HepG2 (cell line): ENCODE data around the gene ASF1B. TPM values are rescaled to one million over a fixed set of nuclear protein-coding genes. Genes with fewer than 3 reads are reported as not detected.
A peak's percentile ranks its signal among the peaks of the same experiment; 100 is the strongest.

Experiments
- ATAC-seq: fragments of 200-7000 bp; cut with Tn5 transposase; 3 replicates; pipeline ENCODE4 v1.9.1; 2020; ENCODE audit warnings: mild to moderate bottlenecking, moderate library complexity
- BruUV-seq: library from RNA; stranded (reverse); fragments of 400-500 nt; replicated peaks from 2 replicates; lab custom pipeline; 2021; lab: Mats Ljungman, UMichigan
- CTCF ChIA-PET: fragments of 300-600 bp; formaldehyde crosslinking; extraction: SDS; loops from one replicate; lab custom pipeline; 2021; ENCODE audit warnings: low total read pairs, inconsistent platforms, low intra/inter-chr PET ratio; lab: Yijun Ruan, JAX
- POLR2A ChIA-PET: fragments of 350-600 bp; sonication (Branson Sonifier 250); formaldehyde crosslinking; loops from one replicate; lab custom pipeline; 2020; ENCODE audit warnings: antibody characterized with exemption, inconsistent platforms; lab: Yijun Ruan, JAX
- DNase-seq: peaks from one replicate; pipeline ENCODE4 v3.0.0-alpha.2; 2015; ENCODE audit warnings: low spot score
- FAIRE-seq: peaks from 3 replicates; lab custom pipeline; 2011; peaks lifted over from hg19 to GRCh38; lab: Jason Lieb, UNC
- H2AFZ ChIP-seq: one replicate; pipeline ENCODE4 v1.6.1; 2011; ENCODE audit warnings: low read length, inconsistent platforms
- H3K27ac ChIP-seq: fragments of 300-600 bp; 3 replicates; pipeline ENCODE4 v1.8.0; 2011; ENCODE audit warnings: mixed run types, mild to moderate bottlenecking, mixed read lengths, low read length, inconsistent platforms; ENCODE audit not compliant: insufficient read depth; ENCODE audit errors: extremely low read length
- H3K27me3 ChIP-seq, 2 experiments: fragments of 200-600 bp in 1 of 2; 2 replicates in 1 of 2; 3 replicates in 1 of 2; pipeline versions ENCODE4 v1.6.0 to v1.8.0; 2011; ENCODE audit warnings: low read length in 2 of 2, mild to moderate bottlenecking in 2 of 2, moderate library complexity in 2 of 2, inconsistent platforms in 1 of 2; ENCODE audit not compliant: insufficient read depth in 2 of 2, control insufficient read depth in 1 of 2
- H3K36me3 ChIP-seq, 2 experiments: fragments of 200-600 bp in 1 of 2; replicated peaks in 1 of 2; 2 replicates in 1 of 2; 3 replicates in 1 of 2; pipeline versions ENCODE4 v1.5.1 to v1.8.0; 2011; ENCODE audit warnings: low read length in 2 of 2, inconsistent platforms in 1 of 2; ENCODE audit not compliant: insufficient read depth in 2 of 2, control insufficient read depth in 1 of 2
- H3K4me1 ChIP-seq: 2 replicates; pipeline ENCODE4 v1.5.1; 2012; ENCODE audit warnings: low read length, inconsistent platforms; ENCODE audit not compliant: insufficient read depth
- H3K4me2 ChIP-seq: 2 replicates; pipeline ENCODE4 v1.6.0; 2011; ENCODE audit warnings: low read depth, low read length, inconsistent platforms
- H3K4me3 ChIP-seq, 3 experiments: fragments of 200-600 bp in 1 of 3; sonication (generic), shearing (Covaris generic) in 1 of 3; replicated peaks in 1 of 3; 2 replicates each; pipeline ENCODE4 v1.5.1; 2011 to 2016; ENCODE audit warnings: low read length in 3 of 3, inconsistent platforms in 2 of 3, low read depth in 2 of 3, mild to moderate bottlenecking in 2 of 3, control low read depth in 1 of 3, mixed read lengths in 1 of 3; ENCODE audit not compliant: insufficient read depth in 1 of 3
- H3K79me2 ChIP-seq: one replicate; pipeline ENCODE4 v1.6.1; 2011; ENCODE audit warnings: low read length, inconsistent platforms; ENCODE audit not compliant: insufficient read depth
- H3K9ac ChIP-seq: 2 replicates; pipeline ENCODE4 v1.6.0; 2011; ENCODE audit warnings: mild to moderate bottlenecking, low read depth, low read length, inconsistent platforms; ENCODE audit not compliant: insufficient read depth
- H3K9me3 ChIP-seq: 2 replicates; pipeline ENCODE4 v1.5.1; 2012; ENCODE audit warnings: mild to moderate bottlenecking, low read length
- H4K20me1 ChIP-seq: 2 replicates; pipeline ENCODE4 v1.6.0; 2011; ENCODE audit warnings: inconsistent platforms, mild to moderate bottlenecking, low read length, moderate library complexity; ENCODE audit not compliant: insufficient read depth
- ARID4A ChIP-seq: sonication (generic); formaldehyde crosslinking; IDR thresholded peaks from 2 replicates; pipeline ENCODE4 v1.5.0; 2020; ENCODE audit warnings: mild to moderate bottlenecking, missing genetic modification reagents, borderline replicate concordance
- EP300 ChIP-seq, 3 experiments: sonication (generic) in 1 of 3; formaldehyde crosslinking in 1 of 3; IDR thresholded peaks; 2 replicates each; pipeline versions ENCODE4 v1.5.1 to v1.6.1; 2011 to 2020; ENCODE audit warnings: low read depth in 2 of 3, low read length in 2 of 3, borderline replicate concordance in 1 of 3, improper control_type of control experiment in 1 of 3, mild to moderate bottlenecking in 1 of 3, missing genetic modification reagents in 1 of 3, moderate library complexity in 1 of 3
- HNRNPLL ChIP-seq: fragments of 200-400 bp; formaldehyde crosslinking; IDR thresholded peaks from 2 replicates; pipeline ENCODE4 v1.6.1; 2017; ENCODE audit warnings: mild to moderate bottlenecking, low read depth, low read length; ENCODE audit not compliant: poor library complexity, severe bottlenecking
- HOXA7 ChIP-seq: sonication (generic); formaldehyde crosslinking; IDR thresholded peaks from 2 replicates; pipeline ENCODE4 v1.8.1; 2022; ENCODE audit warnings: mild to moderate bottlenecking, missing genetic modification reagents, moderate library complexity
- KMT2B ChIP-seq: IDR thresholded peaks from 2 replicates; pipeline ENCODE4 v1.6.1; 2016; ENCODE audit warnings: missing genetic modification reagents, missing compliant biosample characterization
- MAFG ChIP-seq: sonication (generic); formaldehyde crosslinking; IDR thresholded peaks from 2 replicates; pipeline ENCODE4 v1.5.1; 2020; ENCODE audit warnings: mild to moderate bottlenecking, missing genetic modification reagents
- NFATC3 ChIP-seq: sonication (generic); formaldehyde crosslinking; IDR thresholded peaks from 2 replicates; pipeline ENCODE4 v1.5.1; 2020; ENCODE audit warnings: mild to moderate bottlenecking, missing genetic modification reagents
- U2AF1 ChIP-seq: fragments of 200-400 bp; formaldehyde crosslinking; optimal IDR thresholded peaks from 2 replicates; pipeline ENCODE3; 2017; ENCODE audit warnings: mild to moderate bottlenecking, low read depth, low read length
- ZNF282 ChIP-seq: fragments of 450-650 bp; IDR thresholded peaks from 2 replicates; pipeline ENCODE4 v1.6.1; 2018; ENCODE audit not compliant: partially characterized antibody
- ZNF333 ChIP-seq: sonication (generic); formaldehyde crosslinking; IDR thresholded peaks from 2 replicates; pipeline ENCODE4 v1.4.0; 2020; ENCODE audit warnings: mild to moderate bottlenecking, missing genetic modification reagents, borderline replicate concordance
- ZNF460 ChIP-seq: sonication (generic); formaldehyde crosslinking; IDR thresholded peaks from 2 replicates; pipeline ENCODE4 v1.5.1; 2020; ENCODE audit warnings: missing genetic modification reagents, mild to moderate bottlenecking, borderline replicate concordance
- ZNF713 ChIP-seq: sonication (generic); formaldehyde crosslinking; IDR thresholded peaks from 2 replicates; pipeline ENCODE4 v1.4.0; 2020; ENCODE audit warnings: mild to moderate bottlenecking, missing genetic modification reagents
- ZNF766 ChIP-seq: sonication (generic); formaldehyde crosslinking; IDR thresholded peaks from 2 replicates; pipeline ENCODE4 v1.5.0; 2020; ENCODE audit warnings: missing genetic modification reagents, borderline replicate concordance
- ZNF782 ChIP-seq: sonication (generic); formaldehyde crosslinking; IDR thresholded peaks from 2 replicates; pipeline ENCODE4 v1.4.0; 2020; ENCODE audit warnings: missing genetic modification reagents, mild to moderate bottlenecking, borderline replicate concordance
- ZNF883 ChIP-seq: sonication (generic); formaldehyde crosslinking; IDR thresholded peaks from 2 replicates; pipeline ENCODE4 v1.5.1; 2020; ENCODE audit warnings: mild to moderate bottlenecking, missing genetic modification reagents; ENCODE audit errors: not compliant biosample characterization
- WGBS: methylation state at CpG from one replicate; pipeline ENCODE4 v1.1.6; 2017; ENCODE audit warnings: low lambda C conversion rate; 5-methylcytosine and 5-hydroxymethylcytosine counted together
- in situ Hi-C: cut with HindIII; loops from 2 replicates; pipeline ENCODE4 v1.10.0; 2017; ENCODE audit warnings: low pct_unique_long_range_greater_than_20kb; ENCODE audit not compliant: extremely low pct_ligation_motif_present
- intact Hi-C: fragments of 100-400 bp; cut with micrococcal nuclease; formaldehyde crosslinking; loops from one replicate; pipeline ENCODE4 v1.10.0; 2022; ENCODE audit not compliant: unreplicated experiment
- polyA plus RNA-seq, 8 experiments: library from polyadenylated mRNA; depleted of rRNA in 3 of 8; stranded (reverse) in 7 of 8; unstranded in 1 of 8; fragments of >200 nt; fragmentation: Illumina TruSeq in 4 of 8; extraction: Trizol in 4 of 8; gene quantifications; 2 replicates each; pipeline versions ENCODE4 v1.2.1 to v1.2.3, GENCODE V29; 2011 to 2016; ENCODE audit warnings: low read depth in 4 of 8, missing spikeins in 1 of 8, mixed read lengths in 1 of 8; ENCODE audit not compliant: insufficient read depth in 1 of 8
- total RNA-seq, 5 experiments: library from RNA; depleted of rRNA; stranded (reverse); fragments of >200 nt; fragmentation: Illumina TruSeq; extraction: Trizol; gene quantifications; 2 replicates each; pipeline ENCODE4 v1.2.3, GENCODE V29; 2016; ENCODE audit warnings: low read depth in 1 of 5

ASF1B gene
- total and polyA plus RNA-seq, 2 of the 13 experiments (the other 11 are each of a cell fraction or from before 2014, with no cell fraction given), result 18.2 to 24.8 TPM

- TF ChIP-seq NFATC3 (CRISPR knock-in tag), result no peak
- TF ChIP-seq EP300 (IDR thresholded peaks at IDR 0.05; ENCODE audit: low read depth in 2 of 2, low read length in 2 of 2), result no peak
- TF ChIP-seq EP300 (CRISPR knock-in tag; IDR thresholded peaks at IDR 0.05; ENCODE audit: borderline replicate concordance), result no peak
- no peak for TF ChIP-seq ZNF782 (CRISPR knock-in tag)
- TF ChIP-seq ZNF713, result no peak
- TF ChIP-seq ARID4A (CRISPR knock-in tag), result peak; percentile 30
Observed at GRCh38 chr19:14085309-14085995, 50.9 kb downstream of the ASF1B start, which contains the start of gene C19orf67 (continued).

- Histone ChIP-seq H3K27ac (no peak overlapping the region), H3K9ac (peak overlapping the region; percentile 92; the same call in 1 of the 2 replicates), H2AFZ (no peak overlapping the region), H3K9me3 (no peaks in the 10 kb centered on the region), H4K20me1 (no peaks in the 10 kb centered on the region), H3K27me3 (no peaks in the 10 kb centered on the region; a peak in 1 of 5 replicates), H3K79me2 (peaks cover 5% of the 10 kb centered on the region), H3K4me2 (peak overlapping the region; percentile 95), H3K4me3 (peak overlapping the region in 2 of 3 experiments; percentile 87 to 95; a peak in 4 of 6 replicates), H3K36me3 (0 out of 5 replicates have a peak, but pooled peaks cover 0 to 3% of the 10 kb centered on the region in 2 experiments), H3K4me1 (peaks cover 44% of the 10 kb centered on the region)
- in situ Hi-C loops, result no loop called here
- 0% methylated on average over 1 of the region's 1 CpG for WGBS
- intact Hi-C loops, result loop anchor here (5.0 kb wide), 1 partner anchor 35 kb away; the partner anchor contains the start of gene PRKACA
- no peak for DNase-seq
- POLR2A ChIA-PET, result interaction anchor here (1.6 to 3.4 kb wide), 2 partner anchors 35 to 54 kb away, joined by 8 to 9 read pairs; partner anchors contain the start of genes ASF1B and PRKACA
- ATAC-seq, result no peak
- CTCF ChIA-PET, result no interaction called here
- no TSS peak for BruUV-seq
- FAIRE-seq, result no peak
- no peak for TF ChIP-seq HNRNPLL
- no peak for TF ChIP-seq ZNF282
- no peak for TF ChIP-seq ZNF883 (CRISPR knock-in tag)
- no peak for TF ChIP-seq HOXA7 (CRISPR knock-in tag)
- no peak for TF ChIP-seq ZNF713
- TF ChIP-seq U2AF1, result no peak
- TF ChIP-seq MAFG (CRISPR knock-in tag), result no peak
- TF ChIP-seq ZNF460, result no peak
- no peak for TF ChIP-seq ZNF766 (CRISPR knock-in tag)
- TF ChIP-seq KMT2B (CRISPR knock-in tag), result no peak
- TF ChIP-seq ZNF333 (CRISPR knock-in tag), result no peak
Observed at GRCh38 chr19:14082675-14082960, 53.8 kb downstream of the ASF1B start.
